Measurements from ENCODE around the gene DARS1. TPM values are rescaled to one million over a fixed set of nuclear protein-coding genes. Genes with fewer than 3 reads are reported as not detected.

Gene DARS1
- polyA plus RNA-seq, 3 donors, result 24.4 to 53.0 (median 46.2) TPM

- H3K4me1 Mint-ChIP-seq, result peaks cover 22% of the 10 kb centered on the region
These were observed 9.7 kb downstream of the DARS1 start for GRCh38 chr2:135975702-135976101.

GRCh38 chr2:135974036-135974435 is 11.4 kb downstream of the DARS1 start:
- no peak overlapping the region for H3K27ac ChIP-seq (ENCODE audit: low read depth in 1 of 2, low read length in 2 of 2)
- no peak overlapping the region for H3K4me2 ChIP-seq (replicated peaks; ENCODE audit: extremely low read depth, low read length, poor library complexity, severe bottlenecking)
- peaks cover 29 to 48% of the 10 kb centered on the region in 2 donors for H3K36me3 ChIP-seq (replicated peaks in 1 of 2; ENCODE audit: control insufficient read depth in 1 of 2, insufficient read depth in 2 of 2, low read length in 2 of 2)
- no peaks in the 10 kb centered on the region for H3K9me3 ChIP-seq (replicated peaks in 1 of 2; ENCODE audit: control insufficient read depth in 1 of 2, insufficient read depth in 1 of 2, low read length in 2 of 2)
- H3K27me3 Mint-ChIP-seq (ENCODE audit: low read depth in 3 of 3), result no peaks in the 10 kb centered on the region
- H3K9ac ChIP-seq (ENCODE audit: insufficient read depth, low read length, poor library complexity, severe bottlenecking), result no peak overlapping the region
- intact Hi-C loops (cut with micrococcal nuclease), result no loop called here
- no peaks in the 10 kb centered on the region for H3K27me3 ChIP-seq (ENCODE audit: control insufficient read depth in 2 of 2, insufficient read depth in 2 of 2, low read length in 2 of 2)
- H3K4me1 ChIP-seq (ENCODE audit: control insufficient read depth in 1 of 2, insufficient read depth in 2 of 2, low read length in 2 of 2), result peaks cover 6 to 14% of the 10 kb centered on the region in 2 donors
- H3K4me3 ChIP-seq (replicated peaks in 1 of 3; ENCODE audit: low read depth in 2 of 3, low read length in 3 of 3), result no peak overlapping the region
- 77% methylated on average over 2 of the region's 5 CpGs for WGBS (ENCODE audit: insufficient coverage)
- H3K36me3 Mint-ChIP-seq, result peaks cover 45 to 54% of the 10 kb centered on the region in 2 donors
- no peak for TF ChIP-seq CTCF (IDR thresholded peaks at IDR 0.05)
- H3K27ac Mint-ChIP-seq, result no peak overlapping the region
- H2AFZ ChIP-seq (ENCODE audit: insufficient read depth, low read depth, low read length, poor library complexity, severe bottlenecking), result no peak overlapping the region
- H3K9me3 Mint-ChIP-seq, result peaks cover 0 to 5% (median 0%) of the 10 kb centered on the region in 7 donors
- peaks cover 4% of the 10 kb centered on the region for H4K20me1 ChIP-seq (ENCODE audit: insufficient read depth, low read length)
- peaks cover 17% of the 10 kb centered on the region for H3K4me1 Mint-ChIP-seq
- peaks cover 70% of the 10 kb centered on the region for H3K79me2 ChIP-seq (ENCODE audit: insufficient read depth, low read length)
- H3K4me3 Mint-ChIP-seq, result no peak overlapping the region
- DNase-seq, result no peak

More at GRCh38 chr2:135975702-135976101, 9.7 kb downstream of the DARS1 start:
- peaks cover 10 to 20% of the 10 kb centered on the region in 2 donors for H3K4me1 ChIP-seq (ENCODE audit: control insufficient read depth in 1 of 2, insufficient read depth in 2 of 2, low read length in 2 of 2)
- no peak overlapping the region for H3K4me3 Mint-ChIP-seq
- H3K4me2 ChIP-seq (replicated peaks; ENCODE audit: extremely low read depth, low read length, poor library complexity, severe bottlenecking), result no peak overlapping the region
- no peak for TF ChIP-seq CTCF (IDR thresholded peaks at IDR 0.05)
- H3K9me3 ChIP-seq (replicated peaks in 1 of 2; ENCODE audit: control insufficient read depth in 1 of 2, insufficient read depth in 1 of 2, low read length in 2 of 2), result no peaks in the 10 kb centered on the region
- no peaks in the 10 kb centered on the region for H3K27me3 Mint-ChIP-seq (ENCODE audit: low read depth in 3 of 3)
- no peak for DNase-seq
- no peaks in the 10 kb centered on the region for H4K20me1 ChIP-seq (ENCODE audit: insufficient read depth, low read length)
- peak overlapping the region in 1 of 7 donors; percentile 53 for H3K27ac Mint-ChIP-seq
- no peaks in the 10 kb centered on the region for H3K27me3 ChIP-seq (ENCODE audit: control insufficient read depth in 2 of 2, insufficient read depth in 2 of 2, low read length in 2 of 2)
- peaks cover 46 to 56% of the 10 kb centered on the region in 2 donors for H3K36me3 Mint-ChIP-seq
- no peak overlapping the region for H3K27ac ChIP-seq (ENCODE audit: low read depth in 1 of 2, low read length in 2 of 2)
- peaks cover 65% of the 10 kb centered on the region for H3K79me2 ChIP-seq (ENCODE audit: insufficient read depth, low read length)
- no peak overlapping the region for H3K9ac ChIP-seq (ENCODE audit: insufficient read depth, low read length, poor library complexity, severe bottlenecking)
- intact Hi-C loops (cut with micrococcal nuclease), result no loop called here
- H2AFZ ChIP-seq (ENCODE audit: insufficient read depth, low read depth, low read length, poor library complexity, severe bottlenecking), result no peak overlapping the region
- peaks cover 0 to 5% (median 0%) of the 10 kb centered on the region in 7 donors for H3K9me3 Mint-ChIP-seq
- H3K36me3 ChIP-seq (replicated peaks in 1 of 2; ENCODE audit: control insufficient read depth in 1 of 2, insufficient read depth in 2 of 2, low read length in 2 of 2), result peaks cover 32 to 51% of the 10 kb centered on the region in 2 donors
- H3K4me3 ChIP-seq (replicated peaks in 1 of 3; ENCODE audit: low read depth in 2 of 3, low read length in 3 of 3), result no peak overlapping the region
- no CpG with 5 or more reads among the region's 2 CpGs for WGBS (ENCODE audit: insufficient coverage)
